HCT116 (cell line): ENCODE data around the gene AUTS2.

Source experiments
- ELF1 ChIP-seq: IDR thresholded peaks from 2 replicates; pipeline ENCODE4 v1.6.1; 2012; ENCODE audit warnings: low read depth, borderline replicate concordance
- POLR2A ChIP-seq: IDR thresholded peaks from 2 replicates; pipeline ENCODE4 v1.7.0; 2011; ENCODE audit warnings: borderline replicate concordance; ENCODE audit not compliant: insufficient read depth, insufficient read length; ENCODE audit errors: extremely low read depth
- POLR2AphosphoS5 ChIP-seq: IDR thresholded peaks from 2 replicates; pipeline ENCODE4 v1.6.1; 2011; ENCODE audit warnings: mild to moderate bottlenecking, low read depth, low read length, moderate library complexity

DNA sequence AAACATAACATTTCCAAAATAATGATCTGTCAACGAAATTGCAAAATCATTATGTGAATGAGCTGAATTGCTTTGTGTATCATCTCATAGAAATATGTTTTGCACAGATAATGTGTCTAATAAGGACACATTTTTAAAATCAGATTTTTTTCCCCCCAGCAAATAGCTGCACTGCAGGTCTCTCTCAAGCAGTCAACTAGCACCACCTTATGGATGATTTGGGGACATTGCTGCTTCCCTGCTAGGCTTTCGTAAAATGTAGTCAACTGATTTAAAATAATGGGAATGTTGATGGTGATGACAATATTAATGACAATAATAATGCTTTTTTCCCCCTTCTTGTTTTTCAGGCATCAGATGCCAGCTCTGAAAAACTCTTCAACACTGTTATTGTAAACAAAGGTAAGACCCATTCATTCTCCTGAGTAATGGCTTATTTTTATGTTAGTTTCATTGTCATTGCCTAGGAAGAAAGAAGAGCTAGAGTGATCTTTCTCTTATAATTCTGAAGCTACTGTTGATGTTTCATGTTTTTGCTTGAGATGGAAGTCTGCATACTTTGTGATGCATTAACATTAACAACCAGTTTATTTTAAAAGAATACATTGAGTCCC is 1100.1 kb downstream of the AUTS2 start:
- TF ChIP-seq ELF1 = no peak
- TF ChIP-seq POLR2AphosphoS5 = no peak
- no peak for TF ChIP-seq POLR2A
